Panc1 (cell line): ENCODE data around the gene ZNF771.

Experiments used
- CTCF ChIP-seq: fragments of 450-650 bp; IDR thresholded peaks from 2 replicates; pipeline ENCODE4 v1.5.1; 2017; ENCODE audit warnings: mild to moderate bottlenecking
- POLR2AphosphoS5 ChIP-seq: IDR thresholded peaks from 2 replicates; pipeline ENCODE4 v1.6.1; 2012; ENCODE audit warnings: mild to moderate bottlenecking, low read depth, low read length, moderate library complexity
- REST ChIP-seq, 2 experiments: IDR thresholded peaks; 2 replicates each; pipeline ENCODE4 v1.6.1; 2011 to 2012; ENCODE audit warnings: low read depth in 2 of 2, control low read depth in 1 of 2, low read length in 1 of 2, mild to moderate bottlenecking in 1 of 2, moderate library complexity in 1 of 2; ENCODE audit not compliant: insufficient read depth in 1 of 2
- SIN3A ChIP-seq: IDR thresholded peaks from 2 replicates; pipeline ENCODE4 v1.6.1; 2012; ENCODE audit warnings: low read depth, mild to moderate bottlenecking, low read length, moderate library complexity, borderline replicate concordance; ENCODE audit not compliant: insufficient read depth

GRCh38 chr16:30417529-30418349 is 10.3 kb downstream of the ZNF771 start:
- no peak for TF ChIP-seq CTCF
- TF ChIP-seq POLR2AphosphoS5: peak; percentile 55
- TF ChIP-seq SIN3A: 0 out of 2 replicates have a peak, but pooled peaks have one; percentile 35
- peak in 1 of 2 experiments; percentile 69; a peak in 1 of 4 replicates for TF ChIP-seq REST (IDR thresholded peaks at IDR 0.05; ENCODE audit: insufficient read depth in 1 of 2, low read depth in 2 of 2, low read length in 1 of 2)
